WI38 (cell line): ENCODE data around the gene OR4D2.

Experiments
- H3K4me3 ChIP-seq: 2 replicates; pipeline ENCODE4 v1.5.1; 2011; ENCODE audit warnings: low read depth, mild to moderate bottlenecking, control low read depth, low read length
- TF ChIP-seq, protein P1 (sequence below): IDR thresholded peaks from 2 replicates; pipeline ENCODE4 v1.5.1; 2012; ENCODE audit warnings: low read depth, mild to moderate bottlenecking, control low read depth, low read length

OR4D2 gene

DNA sequence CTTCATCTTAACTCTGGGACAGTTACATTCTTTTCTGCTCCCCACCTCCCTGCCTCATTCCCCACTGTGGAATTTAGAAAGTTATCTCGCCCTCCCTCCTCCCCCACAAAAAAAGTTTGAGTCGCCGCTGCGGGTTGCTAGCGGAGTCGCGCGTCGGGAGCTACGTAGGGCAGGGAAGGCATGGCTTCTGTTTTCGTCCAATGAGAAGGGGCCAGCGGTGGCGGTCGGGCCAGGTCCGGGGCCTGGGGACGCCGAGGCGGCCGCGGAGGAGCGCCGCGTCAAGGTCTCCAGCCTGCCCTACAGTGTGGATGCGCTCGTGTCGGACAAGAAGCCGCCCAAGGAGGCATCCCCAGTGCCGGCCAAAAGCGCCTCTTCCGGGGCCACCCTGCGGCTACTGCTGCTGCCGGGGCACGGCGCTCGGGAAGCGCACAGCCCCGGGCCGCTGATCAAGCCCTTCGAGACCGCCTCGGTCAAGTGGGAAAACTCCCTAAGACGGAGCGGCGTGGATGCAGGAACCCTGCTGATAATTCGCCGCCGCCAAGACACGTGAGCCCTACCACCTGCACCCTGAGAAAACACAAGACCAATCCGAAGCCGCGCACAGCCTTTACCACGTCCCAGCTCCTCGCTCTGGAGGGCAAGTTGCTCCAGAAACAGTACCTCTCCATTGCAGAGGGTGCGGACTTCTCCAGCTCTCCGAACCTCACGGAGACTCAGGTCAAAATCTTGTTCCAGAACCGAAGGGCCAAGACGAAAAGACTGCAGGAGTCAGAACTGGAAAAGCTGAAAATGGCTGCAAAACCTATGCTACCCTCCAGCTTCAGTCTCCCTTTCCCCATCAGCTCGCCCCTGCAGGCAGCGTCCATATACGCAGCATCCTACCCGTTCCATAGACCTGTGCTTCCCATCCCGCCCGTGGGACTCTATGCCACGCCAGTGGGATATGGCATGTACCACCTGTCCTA, 9.7 kb upstream of the OR4D2 start:
- TF ChIP-seq, protein P1, sequence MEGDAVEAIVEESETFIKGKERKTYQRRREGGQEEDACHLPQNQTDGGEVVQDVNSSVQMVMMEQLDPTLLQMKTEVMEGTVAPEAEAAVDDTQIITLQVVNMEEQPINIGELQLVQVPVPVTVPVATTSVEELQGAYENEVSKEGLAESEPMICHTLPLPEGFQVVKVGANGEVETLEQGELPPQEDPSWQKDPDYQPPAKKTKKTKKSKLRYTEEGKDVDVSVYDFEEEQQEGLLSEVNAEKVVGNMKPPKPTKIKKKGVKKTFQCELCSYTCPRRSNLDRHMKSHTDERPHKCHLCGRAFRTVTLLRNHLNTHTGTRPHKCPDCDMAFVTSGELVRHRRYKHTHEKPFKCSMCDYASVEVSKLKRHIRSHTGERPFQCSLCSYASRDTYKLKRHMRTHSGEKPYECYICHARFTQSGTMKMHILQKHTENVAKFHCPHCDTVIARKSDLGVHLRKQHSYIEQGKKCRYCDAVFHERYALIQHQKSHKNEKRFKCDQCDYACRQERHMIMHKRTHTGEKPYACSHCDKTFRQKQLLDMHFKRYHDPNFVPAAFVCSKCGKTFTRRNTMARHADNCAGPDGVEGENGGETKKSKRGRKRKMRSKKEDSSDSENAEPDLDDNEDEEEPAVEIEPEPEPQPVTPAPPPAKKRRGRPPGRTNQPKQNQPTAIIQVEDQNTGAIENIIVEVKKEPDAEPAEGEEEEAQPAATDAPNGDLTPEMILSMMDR, result no peak
- no peak overlapping the region for H3K4me3 ChIP-seq

DNA sequence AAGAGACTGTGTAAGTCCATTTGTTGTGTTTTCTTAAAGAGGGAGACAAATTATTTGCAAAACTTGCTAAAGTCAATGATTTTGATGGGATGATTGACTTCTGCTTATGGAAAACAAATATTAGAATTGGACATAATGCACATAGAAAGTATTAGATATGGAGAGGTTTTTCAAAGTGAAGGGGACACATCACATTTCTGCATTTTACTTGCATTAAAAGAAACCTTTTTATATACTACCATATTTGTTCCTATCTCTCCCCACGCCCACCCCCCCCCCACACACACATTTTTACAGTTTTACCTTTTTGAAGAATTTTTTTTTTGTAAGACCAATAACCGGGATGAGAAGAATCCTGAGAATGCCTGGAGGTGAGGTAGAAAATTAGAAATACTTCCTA, 8.6 kb upstream of the OR4D2 start:
- H3K4me3 ChIP-seq, result no peak overlapping the region
- TF ChIP-seq, protein P1, result no peak

DNA sequence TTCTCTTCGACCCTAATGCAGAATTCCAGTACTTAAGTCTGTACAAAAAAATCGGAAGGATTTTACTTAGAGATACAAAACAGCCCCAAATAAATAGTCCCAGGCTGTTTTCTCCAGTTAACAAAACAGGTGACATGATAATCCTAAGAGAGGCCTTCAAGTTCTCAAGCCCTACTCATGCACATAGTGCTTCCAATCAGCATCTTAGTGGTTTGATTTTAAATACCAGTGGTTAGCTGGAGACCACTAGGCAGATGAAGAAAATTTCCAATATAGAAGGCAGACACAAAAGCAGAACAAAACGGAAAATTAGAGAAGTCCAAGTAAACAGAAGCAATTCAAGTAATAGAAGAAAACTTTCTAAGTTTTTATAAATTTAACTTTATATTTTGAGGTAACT, 5.2 kb upstream of the OR4D2 start:
- H3K4me3 ChIP-seq, result no peak overlapping the region
- TF ChIP-seq, protein P1, result no peak

DNA sequence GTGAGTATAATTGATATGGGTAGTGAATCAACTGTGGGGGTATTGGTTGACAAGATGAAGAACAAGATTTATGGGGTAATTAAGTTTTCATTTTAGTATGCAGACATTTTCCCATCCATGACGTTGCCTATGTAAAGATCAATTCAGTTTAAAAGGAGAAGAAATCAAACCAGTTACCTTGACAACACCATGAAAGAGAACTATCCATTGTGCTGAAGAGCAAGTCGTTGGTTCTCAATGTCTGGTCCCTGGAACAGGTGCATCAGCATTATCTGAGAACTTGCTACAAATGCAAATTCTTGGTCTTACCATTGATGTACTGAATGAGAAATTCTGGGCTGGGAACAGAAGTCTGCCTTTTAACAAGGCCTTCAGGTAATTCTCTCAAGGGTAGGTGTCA, 801 bp upstream of the OR4D2 start:
- TF ChIP-seq, protein P1, result no peak
- H3K4me3 ChIP-seq, result no peak overlapping the region

DNA sequence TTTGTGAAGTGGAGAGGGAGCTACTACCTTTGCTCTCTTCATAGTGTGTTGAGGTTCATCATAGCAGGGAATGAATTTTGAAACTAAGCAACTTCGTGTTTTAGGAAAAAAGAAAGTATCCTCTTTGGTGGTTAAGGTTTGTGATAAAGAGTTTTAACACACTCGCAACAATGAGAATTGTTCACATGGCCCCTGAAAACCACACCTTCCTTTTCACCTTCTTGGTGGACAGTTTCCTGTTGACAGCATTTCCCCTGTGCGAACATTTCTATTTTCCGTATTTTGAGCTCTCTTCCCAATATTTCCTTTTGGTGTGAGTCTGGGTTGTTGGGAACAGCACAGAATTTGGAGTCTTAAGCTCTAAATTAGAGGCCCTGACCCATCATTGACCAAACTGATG, 3.8 kb downstream of the OR4D2 start:
- H3K4me3 ChIP-seq, result no peak overlapping the region
- TF ChIP-seq, protein P1, result no peak

DNA sequence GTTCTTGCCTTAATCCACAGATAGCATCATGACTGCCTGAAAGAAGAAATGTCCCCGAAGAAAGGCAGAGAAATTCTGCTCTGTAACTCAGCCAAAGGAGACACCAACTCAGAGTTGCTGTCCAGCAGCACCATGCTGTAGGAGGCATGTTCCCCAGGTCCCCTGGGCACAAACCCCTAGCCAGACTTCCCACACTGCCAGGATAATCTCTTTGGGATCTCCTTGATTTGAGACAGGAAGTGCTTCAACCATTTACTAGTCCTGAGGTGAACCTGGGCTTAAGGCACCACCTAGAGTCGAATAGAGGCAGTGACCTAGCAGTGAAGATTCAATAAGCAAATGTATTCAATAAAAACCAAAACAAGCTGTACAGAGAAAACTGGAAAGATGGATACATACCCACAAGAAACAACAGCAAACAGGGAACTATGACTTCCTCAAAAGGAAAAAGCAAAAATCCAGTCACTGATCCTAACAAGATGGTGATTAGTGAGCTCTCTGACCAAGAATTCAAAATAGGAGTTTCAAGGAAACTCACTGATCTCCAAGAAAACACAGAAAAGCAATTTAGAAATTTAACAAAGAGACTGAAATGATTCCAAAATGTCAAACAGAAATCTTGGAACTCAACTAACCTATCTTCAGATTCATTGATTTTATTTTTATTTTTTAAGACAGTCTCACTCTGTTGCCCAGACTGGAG, 5.7 kb downstream of the OR4D2 start:
- TF ChIP-seq, protein P1, result no peak
- no peak overlapping the region for H3K4me3 ChIP-seq

DNA sequence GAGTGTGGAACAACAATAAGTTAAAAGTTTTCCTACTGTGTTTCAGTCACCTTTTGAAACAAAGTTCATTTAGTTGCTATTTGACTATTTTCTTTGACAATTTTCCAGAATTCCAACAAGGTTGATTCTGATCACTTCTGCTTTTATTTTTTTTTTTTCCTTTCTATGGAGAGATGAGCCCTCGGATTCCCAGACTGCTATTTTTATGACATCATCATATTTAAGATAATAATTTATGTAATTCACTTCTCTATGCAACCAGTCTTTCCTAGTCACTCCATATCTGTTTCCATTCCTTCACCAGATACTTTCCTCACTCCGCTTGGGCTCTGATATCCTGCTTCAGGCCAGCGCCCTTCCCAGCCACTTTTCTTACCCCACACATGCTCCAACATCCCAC, 8.1 kb downstream of the OR4D2 start:
- H3K4me3 ChIP-seq, result no peak overlapping the region
- TF ChIP-seq, protein P1, result no peak
